GM18867 (cell line): ENCODE measurements around the gene ABHD2.

Experiments
- ATAC-seq: cut with Tn5 transposase; IDR thresholded peaks from one replicate; pipeline ENCODE4 v1.9.1; 2021; ENCODE audit warnings: mild to moderate bottlenecking, moderate library complexity; ENCODE audit not compliant: unreplicated experiment

The ABHD2 gene

DNA sequence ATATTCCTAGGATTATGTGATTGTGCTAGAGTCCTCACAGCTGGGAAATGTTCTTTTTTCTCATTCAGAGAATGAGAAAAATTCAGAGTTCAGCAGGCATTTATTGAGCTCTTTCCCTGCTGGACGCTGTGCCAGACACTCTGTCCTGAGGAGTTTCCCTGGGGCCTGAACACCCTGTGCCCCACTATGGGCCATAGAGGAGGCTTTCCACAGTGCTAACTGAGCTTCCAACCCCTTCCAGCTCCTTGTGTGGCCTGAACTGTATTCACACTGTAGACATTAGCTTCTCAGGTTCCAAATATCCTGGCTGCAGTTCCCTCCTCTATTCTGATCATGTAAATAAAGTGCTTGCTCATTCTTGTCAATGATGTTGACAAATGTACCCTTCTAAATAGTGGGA lies 10.0 kb downstream of the ABHD2 start:
- no peak for ATAC-seq

GRCh38 chr15:89099968-89100367 lies 11.7 kb downstream of the ABHD2 start:
- ATAC-seq, result no peak

DNA sequence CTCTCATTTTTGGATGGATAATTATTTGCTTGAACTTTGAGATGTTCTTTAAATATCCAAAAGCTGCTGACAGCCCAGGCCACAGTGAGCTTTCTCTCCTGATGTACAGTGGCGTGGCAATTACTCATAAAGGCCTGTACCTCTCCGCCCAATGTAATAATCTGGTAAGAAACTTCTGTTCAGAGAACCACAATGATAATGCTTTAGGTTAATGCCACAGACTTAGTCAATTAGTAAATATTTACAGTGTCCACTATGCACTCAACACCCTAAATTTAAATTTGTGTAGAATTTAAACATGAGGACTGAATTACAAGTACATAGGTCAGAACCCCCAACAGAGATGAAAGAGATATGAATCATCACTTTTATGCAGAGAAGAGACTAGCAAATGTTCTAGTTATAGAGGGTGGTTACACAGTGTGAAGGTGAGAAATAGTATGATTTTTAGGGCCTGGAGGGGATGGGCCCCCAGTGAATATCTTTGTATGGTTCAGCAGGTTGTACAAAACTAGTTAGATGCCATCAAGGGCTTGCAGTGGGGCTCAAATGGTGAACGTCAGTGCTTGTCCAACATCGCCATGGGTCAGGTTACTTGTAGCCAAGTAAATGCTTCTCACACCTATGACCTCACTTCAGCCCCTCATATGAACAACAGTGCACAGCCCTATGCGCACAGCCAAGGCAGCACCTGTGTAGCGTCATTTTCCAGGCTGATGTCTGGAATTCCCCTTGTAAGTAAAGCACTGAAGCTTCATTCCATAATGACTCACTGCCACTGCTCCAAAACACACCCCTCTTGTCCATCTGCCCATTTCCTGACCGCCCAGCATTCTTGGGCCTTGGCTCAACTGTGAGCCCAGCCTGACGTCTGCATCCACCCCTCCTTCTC lies 13.3 kb downstream of the ABHD2 start:
- ATAC-seq, result no peak

- ATAC-seq, result no peak
Observed at GRCh38 chr15:89103481-89104171, 15.4 kb downstream of the ABHD2 start.

GRCh38 chr15:89104172-89104564 lies 15.9 kb downstream of the ABHD2 start:
- ATAC-seq, result no peak

DNA sequence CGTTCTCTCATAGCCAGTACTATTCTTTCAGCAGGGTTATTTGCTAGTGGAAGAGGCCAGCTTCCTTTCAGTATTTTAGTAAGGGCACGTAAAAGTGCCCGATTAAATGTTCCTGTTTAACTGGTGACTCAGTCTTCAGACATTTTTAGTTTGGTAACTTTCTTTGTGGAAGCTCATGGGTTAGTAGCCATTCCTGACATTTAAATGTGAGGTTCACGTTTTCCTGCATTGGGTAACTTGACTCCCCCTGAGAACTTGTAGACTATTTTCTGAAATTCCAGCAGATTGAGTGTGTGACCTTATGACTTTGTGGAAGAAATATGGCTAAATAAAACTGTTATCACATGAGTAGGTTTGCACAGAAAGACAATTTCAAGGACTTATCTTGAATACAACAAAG lies 16.9 kb downstream of the ABHD2 start:
- ATAC-seq, result no peak

- no peak for ATAC-seq
Observed at GRCh38 chr15:89106200-89106599, 17.9 kb downstream of the ABHD2 start.

- no peak for ATAC-seq
Observed at GRCh38 chr15:89107984-89108383, 19.7 kb downstream of the ABHD2 start.

DNA sequence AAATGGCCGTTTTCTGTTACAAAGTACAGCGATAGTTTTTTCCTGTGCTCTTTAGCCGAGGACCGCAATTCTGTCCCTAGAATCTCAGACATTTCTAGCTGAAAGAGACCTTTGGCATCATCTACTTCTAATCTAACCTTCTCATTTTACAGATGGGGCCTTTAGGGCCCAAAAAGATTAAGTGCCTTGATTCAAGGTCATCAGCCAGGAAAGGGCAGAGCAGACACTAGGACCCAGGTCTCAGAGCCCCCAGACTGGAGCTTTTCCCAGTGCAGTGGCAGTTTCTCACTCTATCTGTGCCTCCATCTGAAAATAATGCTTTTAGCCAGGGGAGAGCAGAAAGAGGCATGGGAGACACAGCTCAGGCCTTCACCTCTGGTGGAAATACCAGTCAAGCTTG lies 20.6 kb downstream of the ABHD2 start:
- ATAC-seq, result no peak

- ATAC-seq, result no peak
Observed at GRCh38 chr15:89109238-89109637, 21.0 kb downstream of the ABHD2 start.

GRCh38 chr15:89110060-89110459 lies 21.8 kb downstream of the ABHD2 start:
- no peak for ATAC-seq

DNA sequence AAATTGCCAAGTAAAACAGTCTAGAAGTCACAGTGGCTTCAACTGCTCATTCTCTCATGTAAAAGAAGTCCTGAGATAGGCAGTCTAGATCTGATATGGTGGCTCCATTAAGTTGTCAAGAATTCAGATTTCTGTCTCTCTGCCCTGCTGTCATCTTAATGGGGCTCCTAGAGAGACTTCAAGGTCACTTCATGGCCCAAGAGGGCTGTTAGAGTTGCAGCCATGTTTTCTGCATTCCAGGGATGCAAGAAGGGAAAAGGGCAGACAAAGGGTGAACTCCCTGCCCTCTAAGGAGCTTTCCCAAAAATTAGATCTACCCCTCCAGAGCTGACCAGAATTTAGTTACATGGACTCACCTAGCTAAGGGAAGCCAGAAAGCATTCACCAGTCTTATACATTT lies 23.1 kb downstream of the ABHD2 start:
- ATAC-seq, result no peak

GRCh38 chr15:89111961-89112340 lies 23.7 kb downstream of the ABHD2 start:
- ATAC-seq, result no peak

DNA sequence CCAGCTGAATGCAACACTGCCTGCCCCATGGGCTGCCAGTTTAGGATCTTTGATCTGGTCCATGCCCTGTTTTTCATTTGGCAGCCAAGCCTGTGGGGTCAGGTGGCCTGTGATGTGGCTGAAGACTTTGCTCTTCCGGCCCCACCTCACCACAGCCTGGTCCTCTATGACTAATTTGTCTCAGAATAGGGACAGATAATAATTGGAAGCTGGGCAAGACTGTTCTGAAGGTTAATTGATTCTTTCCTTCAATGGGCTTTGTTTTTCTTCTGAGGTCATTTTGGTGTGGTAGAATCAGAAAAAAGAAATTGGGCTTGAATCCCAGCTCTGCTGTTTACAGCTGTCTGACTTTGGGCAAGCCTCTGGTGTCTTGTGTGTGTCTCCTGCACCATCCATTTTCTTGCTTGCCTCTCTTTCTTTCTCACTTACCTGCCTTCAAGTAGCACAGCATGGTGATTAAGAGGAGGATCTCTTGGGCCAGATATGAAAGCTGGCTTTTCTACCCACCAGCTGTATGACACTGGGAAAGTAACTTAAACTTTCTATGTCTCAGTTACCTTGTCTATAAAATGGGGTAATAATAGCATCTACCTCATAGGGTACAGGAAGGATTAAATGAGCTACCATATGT lies 24.2 kb downstream of the ABHD2 start:
- ATAC-seq, result peak; percentile 74

DNA sequence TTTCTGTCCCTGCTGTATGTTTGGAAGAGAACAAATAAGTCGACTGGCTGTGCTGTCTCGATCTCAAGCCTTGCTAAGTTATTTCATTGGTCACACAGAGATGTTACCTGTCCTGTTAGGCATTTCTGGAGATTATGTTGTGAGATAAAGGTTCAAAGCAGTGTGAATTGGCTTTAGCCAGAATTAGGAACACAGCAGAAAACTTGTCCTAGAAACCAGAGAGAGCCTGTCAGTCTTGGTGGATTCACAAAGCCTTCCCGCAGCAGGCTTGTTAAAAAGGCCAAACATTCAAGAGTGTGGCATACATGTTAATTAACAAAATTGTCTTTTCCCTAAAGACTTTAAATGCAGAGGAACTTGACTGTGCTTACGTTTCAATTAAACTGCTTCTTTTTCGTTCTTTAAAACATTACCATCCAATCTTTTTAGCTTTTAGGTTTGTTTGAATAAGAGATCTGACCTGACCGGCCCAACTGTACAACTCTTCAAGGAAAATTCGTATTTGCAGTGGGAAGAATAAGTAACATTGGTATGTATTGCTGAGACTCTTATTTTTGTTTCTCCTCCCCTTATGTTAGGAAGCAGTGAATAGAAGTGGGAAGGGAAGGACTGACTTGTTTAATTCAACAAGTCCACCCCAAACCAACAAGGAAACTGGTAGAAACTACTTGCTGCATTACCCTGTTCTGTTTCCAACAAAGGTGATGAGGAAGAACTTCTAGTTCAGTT lies 25.2 kb downstream of the ABHD2 start:
- no peak for ATAC-seq

- no peak for ATAC-seq
Observed at GRCh38 chr15:89114990-89115389, 26.7 kb downstream of the ABHD2 start.

DNA sequence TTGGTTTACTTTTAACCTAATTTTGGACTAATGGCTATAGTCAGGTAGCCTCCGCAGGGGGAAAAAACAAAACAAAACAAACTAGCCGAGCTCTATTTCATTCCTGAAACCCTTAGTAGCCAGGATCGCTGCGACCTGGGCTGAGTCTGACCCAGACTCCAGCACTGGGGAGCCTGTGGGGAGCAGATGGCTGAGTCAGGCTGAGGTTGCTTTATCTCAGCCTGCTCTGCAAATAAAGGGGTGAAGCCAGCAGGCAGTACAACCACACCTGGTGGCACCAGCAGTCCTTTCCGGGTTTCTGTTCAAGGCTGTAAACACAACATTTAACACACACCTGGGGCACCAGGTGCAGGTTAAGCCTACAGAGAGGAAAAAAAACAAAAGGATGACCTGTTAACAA lies 27.3 kb downstream of the ABHD2 start:
- no peak for ATAC-seq

- no peak for ATAC-seq
Observed at GRCh38 chr15:89116404-89116803, 28.1 kb downstream of the ABHD2 start.

DNA sequence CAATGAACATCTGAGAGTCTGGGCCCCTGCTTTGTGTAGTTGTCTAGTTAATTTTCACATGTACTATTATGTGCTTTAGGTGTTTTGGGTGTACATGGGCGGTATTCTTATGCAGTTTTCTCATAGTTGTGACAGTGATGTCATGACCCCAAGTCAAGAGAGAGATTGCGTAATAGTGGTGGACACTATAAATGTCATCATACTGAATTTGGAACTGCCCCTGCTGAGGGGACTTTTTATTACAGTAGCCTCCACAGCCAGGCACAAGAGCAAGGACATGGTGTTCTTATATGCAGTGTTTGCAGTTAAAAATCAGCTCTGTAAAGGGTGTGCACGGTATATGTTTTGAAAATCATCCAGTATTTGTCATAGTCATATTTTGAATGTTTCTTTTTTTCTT lies 29.5 kb downstream of the ABHD2 start:
- ATAC-seq, result no peak

DNA sequence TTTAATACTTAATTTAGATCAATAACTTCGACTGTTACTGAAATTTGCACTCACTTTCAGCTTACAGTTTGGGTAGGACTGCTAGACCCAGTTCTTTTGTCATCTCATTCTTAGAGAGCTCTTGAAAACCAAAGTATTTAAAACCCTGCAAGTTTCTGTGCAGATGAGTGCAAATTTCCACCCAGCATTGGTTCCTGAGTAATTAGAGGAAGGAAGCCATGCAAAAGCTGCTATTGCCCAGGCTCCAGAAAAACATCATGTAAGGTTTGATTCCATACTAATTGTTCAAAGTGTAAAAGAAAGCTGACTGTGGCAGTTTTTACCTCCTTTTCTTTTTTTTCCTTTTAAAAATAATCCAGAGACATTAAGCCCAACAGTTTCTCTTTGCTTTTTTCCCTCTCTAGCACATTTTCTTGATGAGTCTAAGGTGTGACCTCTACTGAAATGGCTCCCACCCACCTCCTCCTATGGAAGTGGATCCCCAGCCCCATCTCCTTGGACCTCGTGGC lies 30.3 kb downstream of the ABHD2 start:
- no peak for ATAC-seq
